DND-41 (cell line): ENCODE results near the gene LECT2.

Experiments
- EZH2 ChIP-seq: IDR thresholded peaks from 3 replicates; pipeline ENCODE4 v1.6.1; 2012; ENCODE audit warnings: borderline replicate concordance, low read depth, mild to moderate bottlenecking, moderate library complexity, low read length, inconsistent platforms; ENCODE audit not compliant: severe bottlenecking
- TF ChIP-seq, protein P1 (sequence below): IDR thresholded peaks from 2 replicates; pipeline ENCODE4 v1.5.1; 2012; ENCODE audit warnings: borderline replicate concordance, low read length, moderate library complexity, mild to moderate bottlenecking; ENCODE audit not compliant: poor library complexity, severe bottlenecking; ENCODE audit errors: extremely low read depth

DNA sequence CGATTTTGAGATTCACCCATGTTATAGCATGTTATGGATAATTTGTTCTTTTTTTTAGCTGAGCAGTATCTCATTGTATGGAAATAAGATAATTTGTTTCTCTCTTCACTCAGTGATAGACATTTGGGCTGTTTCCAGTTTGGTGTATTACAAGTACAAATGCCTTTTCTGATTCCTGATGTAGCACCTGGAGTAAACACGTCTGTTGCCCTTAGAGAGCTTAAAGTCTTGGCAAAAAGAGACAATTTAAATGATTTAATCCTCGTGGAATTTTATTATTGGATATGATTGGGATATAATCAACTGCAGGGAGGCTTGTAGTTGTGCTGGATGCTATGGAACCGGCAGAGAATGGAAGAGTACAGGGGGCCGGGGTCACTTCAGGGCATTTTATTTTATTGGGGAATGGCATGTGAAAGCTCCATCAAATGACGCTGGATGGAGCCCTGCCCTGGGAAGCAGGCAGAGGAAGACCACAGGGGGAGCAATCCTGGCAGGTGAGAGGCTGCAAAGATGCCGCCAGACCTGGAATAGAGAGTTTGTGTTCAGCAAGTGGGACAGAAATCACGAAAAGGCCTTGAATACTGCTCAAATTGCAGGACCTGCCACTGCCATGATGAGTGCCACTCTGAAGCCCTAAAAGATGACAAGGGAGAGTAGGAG lies 43.0 kb upstream of the LECT2 start:
- TF ChIP-seq, protein P1, sequence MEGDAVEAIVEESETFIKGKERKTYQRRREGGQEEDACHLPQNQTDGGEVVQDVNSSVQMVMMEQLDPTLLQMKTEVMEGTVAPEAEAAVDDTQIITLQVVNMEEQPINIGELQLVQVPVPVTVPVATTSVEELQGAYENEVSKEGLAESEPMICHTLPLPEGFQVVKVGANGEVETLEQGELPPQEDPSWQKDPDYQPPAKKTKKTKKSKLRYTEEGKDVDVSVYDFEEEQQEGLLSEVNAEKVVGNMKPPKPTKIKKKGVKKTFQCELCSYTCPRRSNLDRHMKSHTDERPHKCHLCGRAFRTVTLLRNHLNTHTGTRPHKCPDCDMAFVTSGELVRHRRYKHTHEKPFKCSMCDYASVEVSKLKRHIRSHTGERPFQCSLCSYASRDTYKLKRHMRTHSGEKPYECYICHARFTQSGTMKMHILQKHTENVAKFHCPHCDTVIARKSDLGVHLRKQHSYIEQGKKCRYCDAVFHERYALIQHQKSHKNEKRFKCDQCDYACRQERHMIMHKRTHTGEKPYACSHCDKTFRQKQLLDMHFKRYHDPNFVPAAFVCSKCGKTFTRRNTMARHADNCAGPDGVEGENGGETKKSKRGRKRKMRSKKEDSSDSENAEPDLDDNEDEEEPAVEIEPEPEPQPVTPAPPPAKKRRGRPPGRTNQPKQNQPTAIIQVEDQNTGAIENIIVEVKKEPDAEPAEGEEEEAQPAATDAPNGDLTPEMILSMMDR, result no peak
- TF ChIP-seq EZH2, result no peak
